HPDE6-E6E7 (cell line): Measurements from ENCODE around the gene ZNF846.
"Not testable (repeated sequence)": the region's sequence is repeated elsewhere in the genome, so short reads cannot be mapped to it uniquely, and the experiment has no call there.

Source experiments
- DNase-seq: peaks from one replicate; pipeline ENCODE4 v3.0.0; 2011; ENCODE audit warnings: missing footprints; ENCODE audit errors: extremely low spot score

Gene ZNF846

GRCh38 chr19:9768175-9769112 is at the start of gene ZNF846:
Gene ZNF846, minus strand, starts transcription at chr19:9768738. Its CDS starts 3,788 bp downstream, at chr19:9764950.
- DNase-seq: peak; percentile 98

GRCh38 chr19:9818175-9818733 is 49.7 kb upstream of the ZNF846 start:
- DNase-seq: no peak

GRCh38 chr19:9811139-9811538 is 42.6 kb upstream of the ZNF846 start:
- no peak for DNase-seq

GRCh38 chr19:9808855-9809824 is 40.6 kb upstream of the ZNF846 start:
- no peak for DNase-seq

GRCh38 chr19:9806803-9807202 is 38.3 kb upstream of the ZNF846 start:
- no peak for DNase-seq

GRCh38 chr19:9801976-9802375 is 33.4 kb upstream of the ZNF846 start:
- no peak for DNase-seq

- DNase-seq: no peak
These were observed 30.6 kb upstream of the ZNF846 start for GRCh38 chr19:9799162-9799561.

- DNase-seq: no peak
These were observed 29.3 kb upstream of the ZNF846 start for GRCh38 chr19:9797871-9798270.

- DNase-seq: peak; percentile 74
These were observed 27.7 kb upstream of the ZNF846 start for GRCh38 chr19:9796113-9796773.

- DNase-seq: no peak
These were observed 24.6 kb upstream of the ZNF846 start for GRCh38 chr19:9793071-9793591.

GRCh38 chr19:9792206-9793070 is 23.9 kb upstream of the ZNF846 start:
- peak; percentile 61 for DNase-seq

GRCh38 chr19:9791552-9792205 is 23.1 kb upstream of the ZNF846 start:
- peak; percentile 81 for DNase-seq

GRCh38 chr19:9791073-9791367 is 22.5 kb upstream of the ZNF846 start:
- DNase-seq: not testable (repeated sequence)

GRCh38 chr19:9789579-9789978 is 21.0 kb upstream of the ZNF846 start:
- DNase-seq: not testable (repeated sequence)

- no peak for DNase-seq
These were observed 20.5 kb upstream of the ZNF846 start for GRCh38 chr19:9789066-9789465.

- DNase-seq: not testable (repeated sequence)
These were observed 20.1 kb upstream of the ZNF846 start for GRCh38 chr19:9788604-9789003.

GRCh38 chr19:9786819-9787218 is 18.3 kb upstream of the ZNF846 start:
- no peak for DNase-seq

GRCh38 chr19:9786342-9786741 is 17.8 kb upstream of the ZNF846 start:
- no peak for DNase-seq

- DNase-seq: peak; percentile 91
These were observed 17.1 kb upstream of the ZNF846 start for GRCh38 chr19:9785367-9786331.
